Gastroesophageal sphincter (tissue), 4 donors: ENCODE results near the gene KIRREL3. TPM values are rescaled to one million over a fixed set of nuclear protein-coding genes. Genes with fewer than 3 reads are reported as not detected.

Experiments used
- ATAC-seq: fragments of 150-250 bp; one replicate; pipeline ENCODE4 v1.9.1; 2016; ENCODE audit warnings: mild to moderate bottlenecking, moderate library complexity
- H3K27ac ChIP-seq, 4 donors: fragments of 200-600 bp; sonication (generic) in 3 of 4; 1 replicate in 3 of 4; 2 replicates in 1 of 4; pipeline ENCODE4 v1.5.1; 2016 to 2019
- H3K27me3 ChIP-seq: fragments of 200-600 bp; sonication (generic); one replicate; pipeline ENCODE4 v1.5.1; 2019
- H3K36me3 ChIP-seq, 2 donors: fragments of 200-600 bp; sonication (generic); one replicate each; pipeline ENCODE4 v1.5.1; 2019; ENCODE audit warnings: control low read depth in 1 of 2
- H3K4me1 ChIP-seq, 3 donors: fragments of 200-600 bp; sonication (generic); 1 replicate in 2 of 3; 2 replicates in 1 of 3; pipeline ENCODE4 v1.5.1; 2016 to 2019; ENCODE audit warnings: control low read depth in 2 of 3
- H3K4me3 ChIP-seq, 2 donors: fragments of 200-600 bp; sonication (generic); one replicate each; pipeline ENCODE4 v1.5.1; 2019; ENCODE audit warnings: mild to moderate bottlenecking in 1 of 2, moderate library complexity in 1 of 2
- H3K9me3 ChIP-seq, 3 donors: fragments of 200-600 bp; sonication (generic); one replicate each; pipeline ENCODE4 v1.5.1; 2017 to 2019; ENCODE audit warnings: control low read depth in 2 of 3
- CTCF ChIP-seq, 4 experiments: fragments of 200-600 bp in 2 of 4; fragments of 450-650 bp in 2 of 4; sonication (generic) in 1 of 4; IDR thresholded peaks; one replicate each; pipeline ENCODE4 v1.5.1; 2017 to 2019; ENCODE audit warnings: antibody characterized with exemption in 4 of 4, mild to moderate bottlenecking in 2 of 4, moderate library complexity in 2 of 4
- EP300 ChIP-seq: sonication (generic); formaldehyde crosslinking; IDR thresholded peaks from one replicate; pipeline ENCODE4 v1.6.1; 2017; ENCODE audit warnings: antibody characterized with exemption, mild to moderate bottlenecking
- POLR2A ChIP-seq, 2 donors: fragments of 450-650 bp; IDR thresholded peaks; one replicate each; pipeline ENCODE4 v1.6.1; 2017; ENCODE audit warnings: antibody characterized with exemption in 2 of 2, mild to moderate bottlenecking in 2 of 2, moderate library complexity in 1 of 2
- POLR2AphosphoS5 ChIP-seq: sonication (generic); formaldehyde crosslinking; IDR thresholded peaks from one replicate; pipeline ENCODE4 v1.6.1; 2017; ENCODE audit warnings: antibody characterized with exemption
- WGBS, 2 donors: methylation state at CpG; one replicate each; pipeline ENCODE4 v1.1.5; 2018; ENCODE audit warnings: low coverage in 1 of 2; 5-methylcytosine and 5-hydroxymethylcytosine counted together
- total RNA-seq, 4 donors: library from RNA; depleted of rRNA; stranded (reverse); fragments of >200 nt; gene quantifications; one replicate each; pipeline ENCODE4 v1.1.0, GENCODE V29; 2016

The KIRREL3 gene
- total RNA-seq, 4 donors from 2014 or later, result 0.54 to 3.9 (median 1.4) TPM

- no peak for TF ChIP-seq EP300
- no peak for TF ChIP-seq CTCF (IDR thresholded peaks at IDR 0.05)
- no peak for TF ChIP-seq POLR2AphosphoS5
- no peak for TF ChIP-seq POLR2A (IDR thresholded peaks at IDR 0.05)
- WGBS, 2 donors, result 73 to 100% methylated on average over 1 to 2 of the region's 2 CpGs
- no peak for ATAC-seq
- Histone ChIP-seq H3K4me1 (no peaks in the 10 kb centered on the region), H3K27ac (no peak overlapping the region), H3K27me3 (peaks cover 58% of the 10 kb centered on the region), H3K4me3 (no peak overlapping the region), H3K36me3 (no peaks in the 10 kb centered on the region), H3K9me3 (no peaks in the 10 kb centered on the region)
Observed at GRCh38 chr11:126993599-126993998, 7.0 kb downstream of the KIRREL3 start.

- H3K4me3 ChIP-seq, result no peak overlapping the region
- H3K27me3 ChIP-seq, result peaks cover 57% of the 10 kb centered on the region
- H3K27ac ChIP-seq, result no peak overlapping the region
- no peaks in the 10 kb centered on the region for H3K36me3 ChIP-seq
- 25 to 55% methylated on average over 1 to 2 of the region's 2 CpGs for WGBS, 2 donors
- no peak for ATAC-seq
- no peaks in the 10 kb centered on the region for H3K9me3 ChIP-seq
- no peak for TF ChIP-seq POLR2A (IDR thresholded peaks at IDR 0.05)
- no peak for TF ChIP-seq EP300
- TF ChIP-seq CTCF (IDR thresholded peaks at IDR 0.05), result no peak
- no peak for TF ChIP-seq POLR2AphosphoS5
- no peaks in the 10 kb centered on the region for H3K4me1 ChIP-seq
Observed at GRCh38 chr11:126992804-126993111, 7.8 kb downstream of the KIRREL3 start.

GRCh38 chr11:126992065-126992803, 8.3 kb downstream of the KIRREL3 start:
- Histone ChIP-seq H3K27ac (no peak overlapping the region), H3K4me1 (no peaks in the 10 kb centered on the region), H3K9me3 (no peaks in the 10 kb centered on the region), H3K4me3 (no peak overlapping the region), H3K36me3 (no peaks in the 10 kb centered on the region), H3K27me3 (peaks cover 52% of the 10 kb centered on the region)
- ATAC-seq, result no peak
- 69 to 86% methylated on average over 4 to 6 of the region's 6 CpGs for WGBS, 2 donors
- TF ChIP-seq EP300, result no peak
- TF ChIP-seq CTCF (IDR thresholded peaks at IDR 0.05), result no peak
- TF ChIP-seq POLR2AphosphoS5, result no peak
- TF ChIP-seq POLR2A (IDR thresholded peaks at IDR 0.05), result no peak

GRCh38 chr11:126991596-126991995, 9.0 kb downstream of the KIRREL3 start:
- Histone ChIP-seq H3K9me3 (no peaks in the 10 kb centered on the region), H3K4me3 (no peak overlapping the region), H3K27ac (no peak overlapping the region), H3K4me1 (no peaks in the 10 kb centered on the region), H3K27me3 (peaks cover 52% of the 10 kb centered on the region), H3K36me3 (no peaks in the 10 kb centered on the region)
- no peak for ATAC-seq
- TF ChIP-seq POLR2A (IDR thresholded peaks at IDR 0.05) (no peak), EP300 (no peak), CTCF (IDR thresholded peaks at IDR 0.05) (no peak), POLR2AphosphoS5 (no peak)
- WGBS, 2 donors, result 57 to 100% methylated on average over 2 of the region's 2 CpGs

GRCh38 chr11:126990716-126991480, 9.7 kb downstream of the KIRREL3 start:
- Histone ChIP-seq H3K27ac (no peak overlapping the region), H3K9me3 (no peaks in the 10 kb centered on the region), H3K36me3 (no peaks in the 10 kb centered on the region), H3K27me3 (peaks cover 45% of the 10 kb centered on the region), H3K4me3 (no peak overlapping the region), H3K4me1 (no peaks in the 10 kb centered on the region)
- no peak for ATAC-seq
- TF ChIP-seq CTCF (IDR thresholded peaks at IDR 0.05) (no peak), POLR2A (IDR thresholded peaks at IDR 0.05) (no peak), EP300 (no peak), POLR2AphosphoS5 (no peak)
- 55 to 70% methylated on average over 4 to 9 of the region's 11 CpGs for WGBS, 2 donors
